ENCODE data around the gene TBC1D7.

TBC1D7 gene

GRCh38 chr6:13314806-13315205, 13.5 kb downstream of the TBC1D7 start:
- H3K4me2 ChIP-seq: no peak overlapping the region
- no peak overlapping the region for H3K9ac ChIP-seq
- no peaks in the 10 kb centered on the region for H4K20me1 ChIP-seq (ENCODE audit: insufficient read depth)
- no peak overlapping the region for H2AFZ ChIP-seq (ENCODE audit: low read depth)
- no peak overlapping the region for H3K4me3 ChIP-seq (IDR thresholded peaks at IDR 0.05; ENCODE audit: insufficient read depth, low read depth, low read length)
- H3K27ac ChIP-seq: no peak overlapping the region
- no peak for TF ChIP-seq CTCF (conservative IDR thresholded peaks at IDR 0.05; ENCODE audit: low read depth, low read length)
- no peaks in the 10 kb centered on the region for H3K27me3 ChIP-seq (ENCODE audit: insufficient read depth, low read depth)
- H3K79me2 ChIP-seq (ENCODE audit: insufficient read depth, low read depth): no peaks in the 10 kb centered on the region
- H3K36me3 ChIP-seq (ENCODE audit: insufficient read depth): no peaks in the 10 kb centered on the region
- H3K4me1 ChIP-seq (ENCODE audit: low read depth, poor library complexity, severe bottlenecking): no peaks in the 10 kb centered on the region

DNA sequence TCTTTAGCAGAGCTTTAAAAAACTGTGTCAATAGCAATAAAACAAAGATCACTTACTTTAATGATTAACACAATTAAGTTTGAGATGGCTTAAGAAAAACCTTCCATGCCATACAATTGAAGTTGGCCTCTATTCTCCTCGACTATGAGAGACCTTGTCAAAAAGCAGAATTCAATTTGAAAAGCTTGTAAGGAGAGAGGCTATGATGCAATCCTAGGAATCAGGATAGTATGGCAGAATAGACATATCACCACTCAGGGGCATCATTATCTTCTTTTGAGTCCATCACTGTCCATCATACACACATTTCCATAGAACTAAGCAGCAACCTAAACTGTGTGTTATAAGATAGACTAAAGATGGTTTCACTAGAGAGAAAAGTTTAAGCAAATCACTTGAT, 17.2 kb downstream of the TBC1D7 start:
- Histone ChIP-seq H3K4me1 (ENCODE audit: low read depth, poor library complexity, severe bottlenecking) (no peaks in the 10 kb centered on the region), H3K4me3 (IDR thresholded peaks at IDR 0.05; ENCODE audit: insufficient read depth, low read depth, low read length) (no peak overlapping the region), H4K20me1 (ENCODE audit: insufficient read depth) (no peaks in the 10 kb centered on the region), H3K27ac (no peak overlapping the region), H3K4me2 (no peak overlapping the region), H3K27me3 (ENCODE audit: insufficient read depth, low read depth) (no peaks in the 10 kb centered on the region), H2AFZ (ENCODE audit: low read depth) (no peak overlapping the region), H3K79me2 (ENCODE audit: insufficient read depth, low read depth) (no peaks in the 10 kb centered on the region), H3K36me3 (ENCODE audit: insufficient read depth) (no peaks in the 10 kb centered on the region), H3K9ac (no peak overlapping the region)
- TF ChIP-seq CTCF (conservative IDR thresholded peaks at IDR 0.05; ENCODE audit: low read depth, low read length): no peak

- no peak overlapping the region for H3K27ac ChIP-seq
- TF ChIP-seq CTCF (conservative IDR thresholded peaks at IDR 0.05; ENCODE audit: low read depth, low read length): no peak
- peaks cover 24% of the 10 kb centered on the region for H3K4me1 ChIP-seq (ENCODE audit: low read depth, poor library complexity, severe bottlenecking)
- H4K20me1 ChIP-seq (ENCODE audit: insufficient read depth): no peaks in the 10 kb centered on the region
- H3K4me3 ChIP-seq (IDR thresholded peaks at IDR 0.05; ENCODE audit: insufficient read depth, low read depth, low read length): no peak overlapping the region
- H3K9ac ChIP-seq: no peak overlapping the region
- no peak overlapping the region for H3K4me2 ChIP-seq
- H3K79me2 ChIP-seq (ENCODE audit: insufficient read depth, low read depth): no peaks in the 10 kb centered on the region
- no peak overlapping the region for H2AFZ ChIP-seq (ENCODE audit: low read depth)
- H3K27me3 ChIP-seq (ENCODE audit: insufficient read depth, low read depth): no peaks in the 10 kb centered on the region
- H3K36me3 ChIP-seq (ENCODE audit: insufficient read depth): no peaks in the 10 kb centered on the region
Observed at GRCh38 chr6:13308332-13308731, 20.0 kb downstream of the TBC1D7 start.

DNA sequence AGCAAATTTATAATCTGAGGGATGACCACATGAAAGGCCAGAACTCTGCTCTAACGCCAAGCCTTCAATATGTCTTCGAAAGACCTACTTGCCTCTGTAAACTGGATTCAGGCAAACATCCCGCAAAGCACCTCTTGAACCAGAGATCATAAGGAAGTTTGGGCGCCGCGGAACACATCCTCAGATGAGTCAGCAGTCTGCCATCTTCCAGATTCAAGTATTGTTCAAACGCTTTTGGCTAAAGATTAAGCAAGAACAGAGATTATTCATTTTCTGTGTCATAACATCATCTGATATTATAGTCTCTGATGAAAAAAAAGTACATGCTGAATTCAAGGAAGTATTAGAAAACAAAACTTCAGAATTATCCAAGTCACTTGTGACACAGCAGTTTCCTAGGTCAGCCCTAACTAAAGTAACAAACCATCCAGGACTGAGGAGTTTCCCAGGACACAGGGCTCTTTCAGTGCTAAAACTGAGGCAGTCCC, 20.8 kb downstream of the TBC1D7 start:
- Histone ChIP-seq H3K27me3 (ENCODE audit: insufficient read depth, low read depth) (no peaks in the 10 kb centered on the region), H3K27ac (no peak overlapping the region), H3K36me3 (ENCODE audit: insufficient read depth) (no peaks in the 10 kb centered on the region), H3K79me2 (ENCODE audit: insufficient read depth, low read depth) (no peaks in the 10 kb centered on the region), H2AFZ (ENCODE audit: low read depth) (no peak overlapping the region), H4K20me1 (ENCODE audit: insufficient read depth) (no peaks in the 10 kb centered on the region), H3K4me1 (ENCODE audit: low read depth, poor library complexity, severe bottlenecking) (peaks cover 32% of the 10 kb centered on the region), H3K9ac (no peak overlapping the region), H3K4me3 (IDR thresholded peaks at IDR 0.05; ENCODE audit: insufficient read depth, low read depth, low read length) (no peak overlapping the region), H3K4me2 (no peak overlapping the region)
- TF ChIP-seq CTCF (conservative IDR thresholded peaks at IDR 0.05; ENCODE audit: low read depth, low read length): no peak
